ENCODE measurements around the gene ENO2.

DNA sequence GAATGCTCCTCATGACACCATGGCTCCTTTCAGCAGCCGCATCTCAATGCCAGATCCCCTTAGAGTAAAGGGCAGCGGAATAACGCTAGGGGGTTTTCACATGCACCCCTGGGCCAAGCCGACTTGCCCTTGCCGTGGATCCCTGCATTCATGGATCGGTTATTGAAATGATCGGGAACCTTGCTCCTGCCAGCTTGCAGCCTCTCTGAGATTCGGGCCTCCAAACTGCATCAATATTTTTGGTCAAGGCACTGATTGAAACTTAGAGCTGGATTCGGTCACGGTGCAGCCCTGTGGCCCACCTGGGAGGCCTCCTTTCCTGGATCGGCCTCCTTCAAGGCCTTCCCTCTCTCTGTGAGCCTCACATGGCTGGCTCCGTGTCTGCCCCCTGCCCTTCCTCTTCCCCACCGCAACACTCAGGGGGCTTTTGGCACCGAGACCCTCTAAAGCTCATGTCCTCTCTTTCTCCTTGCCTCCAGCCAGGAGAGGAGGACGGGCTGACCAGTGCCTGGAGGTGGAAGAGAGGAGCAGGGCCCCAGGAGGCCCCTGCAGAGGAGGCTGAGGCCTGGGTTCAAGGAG lies 38.6 kb downstream of the ENO2 start:
- no peak for TF ChIP-seq POLR2A (IDR thresholded peaks at IDR 0.05)
- TF ChIP-seq, protein P1, sequence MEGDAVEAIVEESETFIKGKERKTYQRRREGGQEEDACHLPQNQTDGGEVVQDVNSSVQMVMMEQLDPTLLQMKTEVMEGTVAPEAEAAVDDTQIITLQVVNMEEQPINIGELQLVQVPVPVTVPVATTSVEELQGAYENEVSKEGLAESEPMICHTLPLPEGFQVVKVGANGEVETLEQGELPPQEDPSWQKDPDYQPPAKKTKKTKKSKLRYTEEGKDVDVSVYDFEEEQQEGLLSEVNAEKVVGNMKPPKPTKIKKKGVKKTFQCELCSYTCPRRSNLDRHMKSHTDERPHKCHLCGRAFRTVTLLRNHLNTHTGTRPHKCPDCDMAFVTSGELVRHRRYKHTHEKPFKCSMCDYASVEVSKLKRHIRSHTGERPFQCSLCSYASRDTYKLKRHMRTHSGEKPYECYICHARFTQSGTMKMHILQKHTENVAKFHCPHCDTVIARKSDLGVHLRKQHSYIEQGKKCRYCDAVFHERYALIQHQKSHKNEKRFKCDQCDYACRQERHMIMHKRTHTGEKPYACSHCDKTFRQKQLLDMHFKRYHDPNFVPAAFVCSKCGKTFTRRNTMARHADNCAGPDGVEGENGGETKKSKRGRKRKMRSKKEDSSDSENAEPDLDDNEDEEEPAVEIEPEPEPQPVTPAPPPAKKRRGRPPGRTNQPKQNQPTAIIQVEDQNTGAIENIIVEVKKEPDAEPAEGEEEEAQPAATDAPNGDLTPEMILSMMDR (IDR thresholded peaks at IDR 0.05 in 4 of 5, conservative IDR thresholded peaks at IDR 0.05 in 1 of 5): no peak

All from gastrocnemius medialis (tissue), 4 donors.